HepG2 (cell line): Measurements from ENCODE around the gene RASSF4. TPM values are rescaled to one million over a fixed set of nuclear protein-coding genes. Genes with fewer than 3 reads are reported as not detected.

Experiments
- EP300 ChIP-seq, 3 experiments: sonication (generic) in 1 of 3; formaldehyde crosslinking in 1 of 3; IDR thresholded peaks; 2 replicates each; pipeline versions ENCODE4 v1.5.1 to v1.6.1; 2011 to 2020; ENCODE audit warnings: low read depth in 2 of 3, low read length in 2 of 3, borderline replicate concordance in 1 of 3, improper control_type of control experiment in 1 of 3, mild to moderate bottlenecking in 1 of 3, missing genetic modification reagents in 1 of 3, moderate library complexity in 1 of 3
- FOSL1 ChIP-seq: sonication (generic); formaldehyde crosslinking; IDR thresholded peaks from 2 replicates; pipeline ENCODE4 v1.9.0; 2021; ENCODE audit warnings: missing genetic modification reagents, borderline replicate concordance
- FOXO4 ChIP-seq: sonication (generic); formaldehyde crosslinking; conservative IDR thresholded peaks from 2 replicates; pipeline ENCODE4 v1.8.1; 2023; ENCODE audit warnings: missing genetic modification reagents
- HBP1 ChIP-seq: IDR thresholded peaks from 2 replicates; pipeline ENCODE4 v1.6.1; 2016; ENCODE audit warnings: low read depth, control low read depth
- HNRNPL ChIP-seq: fragments of 200-400 bp; formaldehyde crosslinking; IDR thresholded peaks from 2 replicates; pipeline ENCODE4 v1.6.1; 2017; ENCODE audit warnings: mild to moderate bottlenecking, low read depth, low read length
- MTA1 ChIP-seq: sonication (generic); formaldehyde crosslinking; IDR thresholded peaks from 2 replicates; pipeline ENCODE4 v1.4.0; 2020; ENCODE audit warnings: missing genetic modification reagents, mild to moderate bottlenecking, borderline replicate concordance
- NFE2L2 ChIP-seq: fragments of 150-350 bp; IDR thresholded peaks from 2 replicates; pipeline ENCODE4 v1.6.1; 2014; ENCODE audit warnings: low read length
- NR2F6 ChIP-seq, 2 experiments: IDR thresholded peaks; 2 replicates each; pipeline ENCODE4 v1.6.1; 2016; ENCODE audit warnings: antibody characterized with exemption in 1 of 2, mild to moderate bottlenecking in 1 of 2
- NR3C1 ChIP-seq: sonication (generic); formaldehyde crosslinking; IDR thresholded peaks from 2 replicates; pipeline ENCODE4 v1.4.0; 2020; ENCODE audit warnings: missing genetic modification reagents
- PHB2 ChIP-seq: fragments of 450-650 bp; IDR thresholded peaks from 2 replicates; pipeline ENCODE4 v1.6.1; 2018; ENCODE audit not compliant: partially characterized antibody
- PTBP1 ChIP-seq: fragments of 200-400 bp; formaldehyde crosslinking; IDR thresholded peaks from 2 replicates; pipeline ENCODE4 v1.6.1; 2018; ENCODE audit warnings: low read length, low read depth; ENCODE audit not compliant: poor library complexity, severe bottlenecking
- SYNCRIP ChIP-seq: fragments of 200-400 bp; formaldehyde crosslinking; IDR thresholded peaks from 2 replicates; pipeline ENCODE4 v1.6.1; 2018; ENCODE audit warnings: mild to moderate bottlenecking, low read depth, low read length; ENCODE audit not compliant: insufficient read depth
- ZFP82 ChIP-seq: sonication (generic); formaldehyde crosslinking; IDR thresholded peaks from 2 replicates; pipeline ENCODE4 v1.5.1; 2020; ENCODE audit warnings: mild to moderate bottlenecking, missing genetic modification reagents, borderline replicate concordance
- ZHX1 ChIP-seq: sonication (generic); formaldehyde crosslinking; IDR thresholded peaks from 2 replicates; pipeline ENCODE4 v1.8.1; 2022; ENCODE audit warnings: low read depth, mild to moderate bottlenecking, missing genetic modification reagents
- ZNF296 ChIP-seq: sonication (generic); formaldehyde crosslinking; conservative IDR thresholded peaks from 2 replicates; pipeline ENCODE4 v1.5.0; 2020; ENCODE audit warnings: mild to moderate bottlenecking, missing genetic modification reagents
- ZNF329 ChIP-seq: sonication (generic); formaldehyde crosslinking; IDR thresholded peaks from 2 replicates; pipeline ENCODE4 v1.9.0; 2021; ENCODE audit warnings: low read depth, mild to moderate bottlenecking, missing genetic modification reagents
- ZNF362 ChIP-seq: sonication (generic); formaldehyde crosslinking; IDR thresholded peaks from 2 replicates; pipeline ENCODE4 v1.4.0; 2020; ENCODE audit warnings: missing genetic modification reagents, mild to moderate bottlenecking, borderline replicate concordance
- ZNF430 ChIP-seq: sonication (generic); formaldehyde crosslinking; IDR thresholded peaks from 2 replicates; pipeline ENCODE4 v1.9.0; 2021; ENCODE audit warnings: mild to moderate bottlenecking, missing genetic modification reagents
- ZNF788 ChIP-seq: sonication (generic); formaldehyde crosslinking; IDR thresholded peaks from 2 replicates; pipeline ENCODE4 v1.5.0; 2020; ENCODE audit warnings: mild to moderate bottlenecking, missing genetic modification reagents, borderline replicate concordance
- ZSCAN30 ChIP-seq: sonication (generic); formaldehyde crosslinking; IDR thresholded peaks from 2 replicates; pipeline ENCODE4 v1.5.0; 2020; ENCODE audit warnings: mild to moderate bottlenecking, missing genetic modification reagents
- ZZZ3 ChIP-seq: sonication (generic); formaldehyde crosslinking; IDR thresholded peaks from 2 replicates; pipeline ENCODE4 v1.4.0; 2020; ENCODE audit warnings: missing genetic modification reagents, mild to moderate bottlenecking, borderline replicate concordance
- polyA plus RNA-seq, 8 experiments: library from polyadenylated mRNA; depleted of rRNA in 3 of 8; stranded (reverse) in 7 of 8; unstranded in 1 of 8; fragments of >200 nt; fragmentation: Illumina TruSeq in 4 of 8; extraction: Trizol in 4 of 8; gene quantifications; 2 replicates each; pipeline versions ENCODE4 v1.2.1 to v1.2.3, GENCODE V29; 2011 to 2016; ENCODE audit warnings: low read depth in 4 of 8, missing spikeins in 1 of 8, mixed read lengths in 1 of 8; ENCODE audit not compliant: insufficient read depth in 1 of 8
- total RNA-seq, 5 experiments: library from RNA; depleted of rRNA; stranded (reverse); fragments of >200 nt; fragmentation: Illumina TruSeq; extraction: Trizol; gene quantifications; 2 replicates each; pipeline ENCODE4 v1.2.3, GENCODE V29; 2016; ENCODE audit warnings: low read depth in 1 of 5
- TF ChIP-seq, protein P1 (sequence below): sonication (generic); formaldehyde crosslinking; conservative IDR thresholded peaks from 2 replicates; pipeline ENCODE4 v1.8.0; 2022; ENCODE audit warnings: missing genetic modification reagents

Gene RASSF4
- total and polyA plus RNA-seq, 2 of the 13 experiments (the other 11 are each of a cell fraction or from before 2014, with no cell fraction given) = 34.0 to 51.7 TPM

GRCh38 chr10:44935966-44936295 is 23.7 kb upstream of the RASSF4 start (continued):
- TF ChIP-seq ZZZ3 (CRISPR knock-in tag) = no peak
- TF ChIP-seq, protein P1, sequence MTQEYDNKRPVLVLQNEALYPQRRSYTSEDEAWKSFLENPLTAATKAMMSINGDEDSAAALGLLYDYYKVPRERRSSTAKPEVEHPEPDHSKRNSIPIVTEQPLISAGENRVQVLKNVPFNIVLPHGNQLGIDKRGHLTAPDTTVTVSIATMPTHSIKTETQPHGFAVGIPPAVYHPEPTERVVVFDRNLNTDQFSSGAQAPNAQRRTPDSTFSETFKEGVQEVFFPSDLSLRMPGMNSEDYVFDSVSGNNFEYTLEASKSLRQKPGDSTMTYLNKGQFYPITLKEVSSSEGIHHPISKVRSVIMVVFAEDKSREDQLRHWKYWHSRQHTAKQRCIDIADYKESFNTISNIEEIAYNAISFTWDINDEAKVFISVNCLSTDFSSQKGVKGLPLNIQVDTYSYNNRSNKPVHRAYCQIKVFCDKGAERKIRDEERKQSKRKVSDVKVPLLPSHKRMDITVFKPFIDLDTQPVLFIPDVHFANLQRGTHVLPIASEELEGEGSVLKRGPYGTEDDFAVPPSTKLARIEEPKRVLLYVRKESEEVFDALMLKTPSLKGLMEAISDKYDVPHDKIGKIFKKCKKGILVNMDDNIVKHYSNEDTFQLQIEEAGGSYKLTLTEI (CRISPR knock-in tag) = no peak
- TF ChIP-seq ZNF788 (CRISPR knock-in tag) = no peak
- no peak for TF ChIP-seq FOXO4 (CRISPR knock-in tag)
- TF ChIP-seq MTA1 = no peak
- no peak for TF ChIP-seq NR3C1
- TF ChIP-seq NFE2L2 = no peak
- TF ChIP-seq PHB2 = no peak
- TF ChIP-seq EP300 (IDR thresholded peaks at IDR 0.05; ENCODE audit: low read depth in 2 of 2, low read length in 2 of 2) = no peak
- TF ChIP-seq EP300 (CRISPR knock-in tag; IDR thresholded peaks at IDR 0.05; ENCODE audit: borderline replicate concordance) = no peak
- TF ChIP-seq ZSCAN30 = no peak
- TF ChIP-seq HNRNPL = 0 out of 2 replicates have a peak, but pooled peaks have one; percentile 5
- TF ChIP-seq ZNF362 (CRISPR knock-in tag) = no peak
- TF ChIP-seq ZHX1 = no peak
- peak; percentile 19; the same call in 1 of the 2 replicates for TF ChIP-seq ZNF430
- no peak for TF ChIP-seq HBP1 (CRISPR knock-in tag)
- TF ChIP-seq ZNF296 = no peak
- TF ChIP-seq ZFP82 (CRISPR knock-in tag) = no peak
- TF ChIP-seq PTBP1 = no peak
- TF ChIP-seq SYNCRIP = no peak
- TF ChIP-seq ZNF329 (CRISPR knock-in tag) = no peak
- no peak for TF ChIP-seq FOSL1 (CRISPR knock-in tag)
- 0 out of 2 replicates have a peak, but pooled peaks have one; percentile 7 for TF ChIP-seq NR2F6 (IDR thresholded peaks at IDR 0.05)
- no peak for TF ChIP-seq NR2F6 (CRISPR knock-in tag; IDR thresholded peaks at IDR 0.05)
